ENCODE results near the gene RALGPS1. TPM values are rescaled to one million over a fixed set of nuclear protein-coding genes. Genes with fewer than 3 reads are reported as not detected.

RALGPS1 gene
- total RNA-seq, 2 experiments from 2014 or later, result 1.9 to 2.2 TPM

GRCh38 chr9:126989847-126990842 lies 75.6 kb downstream of the RALGPS1 start:
- Mint-ChIP-seq H3K9me3 (peaks cover 12% of the 10 kb centered on the region), H3K36me3 (ENCODE audit: low read depth) (peaks cover 42% of the 10 kb centered on the region), H3K27ac (no peak overlapping the region), H3K27me3 (peaks cover 67% of the 10 kb centered on the region), H3K4me3 (no peak overlapping the region), H3K4me1 (peaks cover 33% of the 10 kb centered on the region)
- no peak for DNase-seq
- POLR2A ChIA-PET, result no interaction called here
- CTCF ChIA-PET, result no interaction called here

GRCh38 chr9:126991183-126991582 lies 76.6 kb downstream of the RALGPS1 start:
- no peak for DNase-seq
- ChIA-PET CTCF (interaction anchor here (0.9 kb wide), 1 partner anchor 57 kb away, joined by 3 read pairs; no protein-coding TSS in a partner anchor), POLR2A (no interaction called here)
- Mint-ChIP-seq H3K27ac (no peak overlapping the region), H3K9me3 (peaks cover 14% of the 10 kb centered on the region), H3K36me3 (ENCODE audit: low read depth) (peaks cover 43% of the 10 kb centered on the region), H3K27me3 (peaks cover 73% of the 10 kb centered on the region), H3K4me1 (peaks cover 25% of the 10 kb centered on the region), H3K4me3 (no peak overlapping the region)

- Mint-ChIP-seq H3K27me3 (peaks cover 81% of the 10 kb centered on the region), H3K36me3 (ENCODE audit: low read depth) (peaks cover 40% of the 10 kb centered on the region), H3K4me3 (no peak overlapping the region), H3K9me3 (peaks cover 14% of the 10 kb centered on the region), H3K27ac (no peak overlapping the region), H3K4me1 (peaks cover 13% of the 10 kb centered on the region)
- no peak for DNase-seq
- POLR2A ChIA-PET, result no interaction called here
- CTCF ChIA-PET, result no interaction called here
Observed at GRCh38 chr9:126992427-126992826, 77.8 kb downstream of the RALGPS1 start.

GRCh38 chr9:126999315-127000068 lies 84.9 kb downstream of the RALGPS1 start:
- Mint-ChIP-seq H3K27ac (no peak overlapping the region), H3K4me3 (no peak overlapping the region), H3K4me1 (peaks cover 15% of the 10 kb centered on the region), H3K9me3 (peaks cover 4% of the 10 kb centered on the region), H3K36me3 (ENCODE audit: low read depth) (peaks cover 12% of the 10 kb centered on the region), H3K27me3 (peaks cover 43% of the 10 kb centered on the region)
- ChIA-PET POLR2A (no interaction called here), CTCF (no interaction called here)
- no peak for DNase-seq

GRCh38 chr9:127004946-127005769 lies 90.6 kb downstream of the RALGPS1 start:
- H3K4me3 Mint-ChIP-seq, result peak overlapping the region; percentile 0
- H3K27ac Mint-ChIP-seq, result peak overlapping the region; percentile 82
- H3K27me3 Mint-ChIP-seq, result peaks cover 23% of the 10 kb centered on the region
- DNase-seq, result peak; percentile 85
- ChIA-PET CTCF (interaction anchor here (0.7 to 1.2 kb wide), 2 partner anchors 19 to 74 kb away, joined by 3 to 4 read pairs; no protein-coding TSS in a partner anchor), POLR2A (interaction anchor here (0.7 kb wide), 1 partner anchor 171 kb away, joined by 4 read pairs; no protein-coding TSS in a partner anchor)
- H3K36me3 Mint-ChIP-seq (ENCODE audit: low read depth), result peaks cover 1% of the 10 kb centered on the region
- H3K4me1 Mint-ChIP-seq, result peaks cover 29% of the 10 kb centered on the region
- H3K9me3 Mint-ChIP-seq, result no peaks in the 10 kb centered on the region

- no peaks in the 10 kb centered on the region for H3K9me3 Mint-ChIP-seq
- H3K27me3 Mint-ChIP-seq, result peaks cover 23% of the 10 kb centered on the region
- no peak for DNase-seq
- peaks cover 1% of the 10 kb centered on the region for H3K36me3 Mint-ChIP-seq (ENCODE audit: low read depth)
- ChIA-PET POLR2A (interaction anchor here (0.7 kb wide), 1 partner anchor 170 kb away, joined by 4 read pairs; no protein-coding TSS in a partner anchor), CTCF (no interaction called here)
- peak overlapping the region; percentile 82 for H3K27ac Mint-ChIP-seq
- no peak overlapping the region for H3K4me3 Mint-ChIP-seq
- peaks cover 28% of the 10 kb centered on the region for H3K4me1 Mint-ChIP-seq
Observed at GRCh38 chr9:127005770-127006314, 91.3 kb downstream of the RALGPS1 start.

GRCh38 chr9:127007638-127008037 lies 93.1 kb downstream of the RALGPS1 start:
- POLR2A ChIA-PET, result no interaction called here
- Mint-ChIP-seq H3K9me3 (no peaks in the 10 kb centered on the region), H3K27ac (no peak overlapping the region), H3K4me1 (peaks cover 28% of the 10 kb centered on the region), H3K36me3 (ENCODE audit: low read depth) (peaks cover 1% of the 10 kb centered on the region), H3K4me3 (no peak overlapping the region), H3K27me3 (peaks cover 25% of the 10 kb centered on the region)
- no peak for DNase-seq
- CTCF ChIA-PET, result interaction anchor here (1.0 kb wide), 1 partner anchor 19 kb away, joined by 4 read pairs; no protein-coding TSS in a partner anchor

GRCh38 chr9:127008076-127008475 lies 93.5 kb downstream of the RALGPS1 start:
- POLR2A ChIA-PET, result no interaction called here
- Mint-ChIP-seq H3K36me3 (ENCODE audit: low read depth) (no peaks in the 10 kb centered on the region), H3K27ac (no peak overlapping the region), H3K9me3 (no peaks in the 10 kb centered on the region), H3K27me3 (peaks cover 28% of the 10 kb centered on the region), H3K4me3 (no peak overlapping the region), H3K4me1 (peaks cover 28% of the 10 kb centered on the region)
- DNase-seq, result no peak
- CTCF ChIA-PET, result interaction anchor here (1.0 to 1.1 kb wide), 2 partner anchors 19 to 21 kb away, joined by 3 to 4 read pairs; no protein-coding TSS in a partner anchor

- Mint-ChIP-seq H3K4me1 (peaks cover 2% of the 10 kb centered on the region), H3K27ac (no peak overlapping the region), H3K27me3 (peaks cover 54% of the 10 kb centered on the region), H3K9me3 (no peaks in the 10 kb centered on the region), H3K36me3 (ENCODE audit: low read depth) (no peaks in the 10 kb centered on the region), H3K4me3 (no peak overlapping the region)
- ChIA-PET CTCF (no interaction called here), POLR2A (no interaction called here)
- no peak for DNase-seq
Observed at GRCh38 chr9:127011772-127012171, 97.2 kb downstream of the RALGPS1 start.

GRCh38 chr9:127012250-127012649 lies 97.7 kb downstream of the RALGPS1 start:
- ChIA-PET CTCF (no interaction called here), POLR2A (no interaction called here)
- H3K36me3 Mint-ChIP-seq (ENCODE audit: low read depth), result no peaks in the 10 kb centered on the region
- no peak for DNase-seq
- no peak overlapping the region for H3K27ac Mint-ChIP-seq
- no peaks in the 10 kb centered on the region for H3K9me3 Mint-ChIP-seq
- H3K4me3 Mint-ChIP-seq, result no peak overlapping the region
- H3K27me3 Mint-ChIP-seq, result peaks cover 54% of the 10 kb centered on the region
- H3K4me1 Mint-ChIP-seq, result peaks cover 2% of the 10 kb centered on the region

- ChIA-PET POLR2A (no interaction called here), CTCF (no interaction called here)
- no peak for DNase-seq
- no peaks in the 10 kb centered on the region for H3K4me1 Mint-ChIP-seq
- no peak overlapping the region for H3K27ac Mint-ChIP-seq
- peaks cover 48% of the 10 kb centered on the region for H3K27me3 Mint-ChIP-seq
- H3K9me3 Mint-ChIP-seq, result no peaks in the 10 kb centered on the region
- H3K36me3 Mint-ChIP-seq (ENCODE audit: low read depth), result no peaks in the 10 kb centered on the region
- no peak overlapping the region for H3K4me3 Mint-ChIP-seq
Observed at GRCh38 chr9:127013597-127013996, 99.0 kb downstream of the RALGPS1 start.

- no peak for DNase-seq
- Mint-ChIP-seq H3K9me3 (no peaks in the 10 kb centered on the region), H3K4me1 (no peaks in the 10 kb centered on the region), H3K27me3 (peaks cover 42% of the 10 kb centered on the region), H3K36me3 (ENCODE audit: low read depth) (no peaks in the 10 kb centered on the region), H3K4me3 (no peak overlapping the region), H3K27ac (no peak overlapping the region)
- POLR2A ChIA-PET, result no interaction called here
- CTCF ChIA-PET, result no interaction called here
Observed at GRCh38 chr9:127014216-127014909, 99.8 kb downstream of the RALGPS1 start.
